HL-60/S4 treated with phorbol 12-myristate 13-acetate at 8.2 ng/mL for 4 days and 3 days (cell line): ENCODE measurements around the gene STXBP4.

Source experiments
- in situ Hi-C: fragments of 300-500 bp; cut with MboI; formaldehyde crosslinking; loops from 2 replicates; pipeline ENCODE4 v1.15.0; 2022; ENCODE audit warnings: low sequenced_read_pairs

The STXBP4 gene

GRCh38 chr17:54968262-54968987, at the start of gene STXBP4, which contains the start of gene COX11:
STXBP4 (plus strand) TSS chr17:54968765; CDS start chr17:54986220, 17,455 bp downstream.
COX11 (minus strand) TSS chr17:54968654; CDS start chr17:54968646, 8 bp downstream.
- in situ Hi-C loops: no loop called here

GRCh38 chr17:54919425-54919824, 49.1 kb upstream of the STXBP4 start:
- in situ Hi-C loops: no loop called here

- in situ Hi-C loops: no loop called here
Observed at GRCh38 chr17:54920819-54921218, 47.7 kb upstream of the STXBP4 start.

- in situ Hi-C loops: no loop called here
Observed at GRCh38 chr17:54924405-54924804, 44.2 kb upstream of the STXBP4 start.

- in situ Hi-C loops: no loop called here
Observed at GRCh38 chr17:54927525-54927924, 41.0 kb upstream of the STXBP4 start.

GRCh38 chr17:54932711-54933110, 35.9 kb upstream of the STXBP4 start:
- in situ Hi-C loops: no loop called here

- in situ Hi-C loops: no loop called here
Observed at GRCh38 chr17:54933921-54934320, 34.6 kb upstream of the STXBP4 start.

GRCh38 chr17:54935471-54935870, 33.1 kb upstream of the STXBP4 start:
- in situ Hi-C loops: no loop called here

- in situ Hi-C loops: no loop called here
Observed at GRCh38 chr17:54937018-54937417, 31.5 kb upstream of the STXBP4 start.

GRCh38 chr17:54937426-54937825, 31.1 kb upstream of the STXBP4 start:
- in situ Hi-C loops: no loop called here

- in situ Hi-C loops: no loop called here
Observed at GRCh38 chr17:54941285-54941684, 27.3 kb upstream of the STXBP4 start.

GRCh38 chr17:54944796-54945195, 23.8 kb upstream of the STXBP4 start:
- in situ Hi-C loops: no loop called here

- in situ Hi-C loops: no loop called here
Observed at GRCh38 chr17:54945231-54945630, 23.3 kb upstream of the STXBP4 start.

- in situ Hi-C loops: no loop called here
Observed at GRCh38 chr17:54945671-54946070, 22.9 kb upstream of the STXBP4 start.

- in situ Hi-C loops: no loop called here
Observed at GRCh38 chr17:54947396-54947795, 21.2 kb upstream of the STXBP4 start.

- in situ Hi-C loops: no loop called here
Observed at GRCh38 chr17:54948380-54948779, 20.2 kb upstream of the STXBP4 start.

GRCh38 chr17:54950116-54950515, 18.4 kb upstream of the STXBP4 start:
- in situ Hi-C loops: no loop called here

- in situ Hi-C loops: no loop called here
Observed at GRCh38 chr17:54951286-54951685, 17.3 kb upstream of the STXBP4 start.

- in situ Hi-C loops: no loop called here
Observed at GRCh38 chr17:54956791-54957190, 11.8 kb upstream of the STXBP4 start.

- in situ Hi-C loops: no loop called here
Observed at GRCh38 chr17:54967621-54968261, 824 bp upstream of the STXBP4 start.

GRCh38 chr17:54968988-54969332, 395 bp downstream of the STXBP4 start:
- in situ Hi-C loops: no loop called here
